Upper lobe of left lung (tissue), 6 donors: Measurements from ENCODE around the gene GMEB1. TPM values are rescaled to one million over a fixed set of nuclear protein-coding genes. Genes with fewer than 3 reads are reported as not detected.
"Not testable (repeated sequence)": the region's sequence is repeated elsewhere in the genome, so short reads cannot be mapped to it uniquely, and the experiment has no call there.

Experiments used
- ATAC-seq, 2 donors: fragments of 200-7000 bp; cut with Tn5 transposase; one replicate each; pipeline ENCODE4 v1.9.1; 2022; ENCODE audit warnings: mild to moderate bottlenecking in 2 of 2, moderate library complexity in 2 of 2; ENCODE audit not compliant: low FRiP score in 2 of 2
- DNase-seq, 2 donors: peaks; one replicate each; pipeline ENCODE4 v3.0.0-alpha.2; 2019 to 2020
- H3K27ac ChIP-seq, 4 donors: fragments of 200-600 bp; sonication (generic); one replicate each; pipeline ENCODE4 v1.5.1; 2016 to 2019
- H3K27me3 ChIP-seq, 4 donors: fragments of 200-600 bp; sonication (generic); one replicate each; pipeline ENCODE4 v1.5.1; 2017 to 2019
- H3K36me3 ChIP-seq, 4 donors: fragments of 200-600 bp; sonication (generic); one replicate each; pipeline ENCODE4 v1.5.1; 2016 to 2019
- H3K4me1 ChIP-seq, 4 donors: fragments of 200-600 bp; sonication (generic); one replicate each; pipeline ENCODE4 v1.5.1; 2018 to 2019
- H3K4me3 ChIP-seq, 4 donors: fragments of 200-600 bp; sonication (generic); one replicate each; pipeline ENCODE4 v1.5.1; 2017 to 2019; ENCODE audit warnings: mild to moderate bottlenecking in 2 of 4, moderate library complexity in 1 of 4
- H3K9me3 ChIP-seq, 4 donors: fragments of 200-600 bp; sonication (generic); one replicate each; pipeline ENCODE4 v1.5.1; 2018 to 2019
- EP300 ChIP-seq, 4 donors: sonication (generic); formaldehyde crosslinking; IDR thresholded peaks; one replicate each; pipeline ENCODE4 v1.5.1; 2017; ENCODE audit warnings: antibody characterized with exemption in 4 of 4, control low read depth in 2 of 4
- POLR2A ChIP-seq, 4 donors: fragments of 450-650 bp; IDR thresholded peaks; one replicate each; pipeline ENCODE4 v1.5.1; 2016 to 2017; ENCODE audit warnings: antibody characterized with exemption in 4 of 4, mild to moderate bottlenecking in 2 of 4
- POLR2AphosphoS5 ChIP-seq, 2 donors: sonication (generic); formaldehyde crosslinking; IDR thresholded peaks; one replicate each; pipeline ENCODE4 v1.5.1; 2017; ENCODE audit warnings: antibody characterized with exemption in 2 of 2
- WGBS, 2 donors: methylation state at CpG; one replicate each; pipeline ENCODE4 v1.1.5; 2017 to 2018; 5-methylcytosine and 5-hydroxymethylcytosine counted together
- total RNA-seq, 6 donors: library from RNA; depleted of rRNA in 4 of 6; stranded (reverse); fragments of >200 nt in 4 of 6; gene quantifications; one replicate each; pipeline versions ENCODE4 v1.1.0 to v1.2.1, GENCODE V29; 2016 to 2021
- TF ChIP-seq, protein P1 (sequence below), 6 experiments: fragments of 450-650 bp in 4 of 6; fragments of 200-600 bp in 2 of 6; sonication (generic) in 2 of 6; IDR thresholded peaks; one replicate each; pipeline ENCODE4 v1.5.1; 2016 to 2019; ENCODE audit warnings: antibody characterized with exemption in 6 of 6
- donor health status: DM: no; HTN: no; CAD: no; lungs with moderate emphysema.
- donor health status: DM: no; HTN: yes; CAD: no; lungs with severe emphysema.

The GMEB1 gene
- total RNA-seq, 6 donors from 2014 or later, result 7.3 to 14.3 (median 10.5) TPM

- Histone ChIP-seq H3K27me3 (no peaks in the 10 kb centered on the region), H3K27ac (no peak overlapping the region), H3K9me3 (no peaks in the 10 kb centered on the region), H3K4me3 (no peak overlapping the region), H3K36me3 (peaks cover 0 to 25% (median 3%) of the 10 kb centered on the region in 4 donors), H3K4me1 (peaks cover 73 to 98% (median 85%) of the 10 kb centered on the region in 4 donors)
- TF ChIP-seq POLR2AphosphoS5 (IDR thresholded peaks at IDR 0.05), result no peak
- TF ChIP-seq POLR2A (IDR thresholded peaks at IDR 0.05), result no peak
- TF ChIP-seq EP300 (IDR thresholded peaks at IDR 0.05), result no peak
- TF ChIP-seq, protein P1, sequence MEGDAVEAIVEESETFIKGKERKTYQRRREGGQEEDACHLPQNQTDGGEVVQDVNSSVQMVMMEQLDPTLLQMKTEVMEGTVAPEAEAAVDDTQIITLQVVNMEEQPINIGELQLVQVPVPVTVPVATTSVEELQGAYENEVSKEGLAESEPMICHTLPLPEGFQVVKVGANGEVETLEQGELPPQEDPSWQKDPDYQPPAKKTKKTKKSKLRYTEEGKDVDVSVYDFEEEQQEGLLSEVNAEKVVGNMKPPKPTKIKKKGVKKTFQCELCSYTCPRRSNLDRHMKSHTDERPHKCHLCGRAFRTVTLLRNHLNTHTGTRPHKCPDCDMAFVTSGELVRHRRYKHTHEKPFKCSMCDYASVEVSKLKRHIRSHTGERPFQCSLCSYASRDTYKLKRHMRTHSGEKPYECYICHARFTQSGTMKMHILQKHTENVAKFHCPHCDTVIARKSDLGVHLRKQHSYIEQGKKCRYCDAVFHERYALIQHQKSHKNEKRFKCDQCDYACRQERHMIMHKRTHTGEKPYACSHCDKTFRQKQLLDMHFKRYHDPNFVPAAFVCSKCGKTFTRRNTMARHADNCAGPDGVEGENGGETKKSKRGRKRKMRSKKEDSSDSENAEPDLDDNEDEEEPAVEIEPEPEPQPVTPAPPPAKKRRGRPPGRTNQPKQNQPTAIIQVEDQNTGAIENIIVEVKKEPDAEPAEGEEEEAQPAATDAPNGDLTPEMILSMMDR (IDR thresholded peaks at IDR 0.05), result no peak
- WGBS, 2 donors, result 82 to 83% methylated on average over 5 of the region's 5 CpGs
- ATAC-seq (no peak), DNase-seq (no peak)
Measured at GRCh38 chr1:28750330-28750729, 81.7 kb downstream of the GMEB1 start.

DNA sequence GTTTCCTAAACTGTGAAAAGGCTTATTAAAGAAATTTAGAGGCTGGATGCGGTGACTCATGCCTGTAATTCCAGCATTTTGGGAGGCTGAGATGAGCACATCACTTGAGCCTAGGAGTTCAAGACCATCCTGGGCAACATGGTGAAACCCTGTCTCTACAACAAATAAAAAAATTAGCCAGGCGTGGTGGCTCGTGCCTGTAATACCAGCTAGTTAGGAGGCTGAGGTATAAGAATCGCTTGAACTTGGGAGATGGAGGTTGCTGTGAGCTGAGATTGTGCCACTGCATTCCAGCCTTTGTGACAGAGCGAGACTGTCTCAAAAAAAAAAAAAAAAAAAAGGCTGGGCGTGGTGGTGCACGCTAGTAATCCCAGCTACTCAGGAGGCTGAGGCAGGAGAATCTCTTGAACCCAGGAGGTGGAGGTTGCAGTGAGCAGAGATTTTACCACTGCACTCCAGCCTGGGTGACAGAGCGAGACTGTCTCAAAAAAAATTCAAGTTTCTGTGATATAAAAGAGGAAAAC is 82.2 kb downstream of the GMEB1 start:
- DNase-seq, H3K9me3 ChIP-seq, H3K4me3 ChIP-seq, H3K27me3 ChIP-seq, ATAC-seq: not testable (repeated sequence)
- Histone ChIP-seq H3K36me3 (peaks cover 0 to 21% (median 3%) of the 10 kb centered on the region in 4 donors), H3K27ac (peak overlapping the region in 2 of 4 donors; percentile 23 to 32), H3K4me1 (peaks cover 76 to 98% (median 86%) of the 10 kb centered on the region in 4 donors)
- WGBS, 2 donors, result 80 to 83% methylated on average over 8 of the region's 8 CpGs

DNA sequence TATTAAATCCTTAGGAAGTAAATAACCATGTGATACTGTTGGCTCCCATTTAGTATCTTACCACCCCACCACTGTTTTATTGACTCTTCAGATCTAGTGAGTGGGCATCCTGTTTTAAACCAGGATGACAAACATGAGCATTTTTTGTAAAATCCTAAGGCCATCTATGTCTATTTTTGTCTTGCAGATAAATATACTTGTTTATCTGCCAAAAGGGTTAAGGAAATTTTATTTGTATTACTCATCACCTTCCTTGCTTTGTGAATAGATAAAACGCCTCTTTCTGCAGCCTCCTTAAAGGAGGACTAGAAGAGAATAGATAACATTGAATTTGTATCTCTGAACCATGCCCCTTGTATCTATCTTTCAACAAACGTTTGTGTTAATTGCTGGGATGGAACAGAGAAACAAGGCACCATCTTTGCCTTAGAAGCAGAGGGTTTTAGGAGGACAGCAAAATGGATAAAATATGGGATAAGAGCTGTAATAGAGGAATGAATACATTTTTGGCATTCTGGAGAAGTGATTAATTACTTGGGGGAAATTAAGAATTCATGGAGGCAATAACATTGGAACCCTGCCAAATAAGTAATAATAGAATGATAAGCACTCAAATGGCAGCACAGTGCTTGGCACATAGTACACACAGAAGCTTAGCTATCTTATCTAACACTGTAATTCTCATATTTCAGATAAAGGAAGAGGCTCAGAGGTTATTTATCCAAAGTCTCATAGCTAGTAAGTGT is 82.9 kb downstream of the GMEB1 start:
- Histone ChIP-seq H3K27ac (peak overlapping the region in 2 of 4 donors; percentile 23 to 32), H3K27me3 (no peaks in the 10 kb centered on the region), H3K4me1 (peaks cover 76 to 98% (median 86%) of the 10 kb centered on the region in 4 donors), H3K9me3 (no peaks in the 10 kb centered on the region), H3K36me3 (peaks cover 0 to 17% (median 3%) of the 10 kb centered on the region in 4 donors), H3K4me3 (no peak overlapping the region)
- TF ChIP-seq, protein P1 (IDR thresholded peaks at IDR 0.05), result no peak
- TF ChIP-seq EP300 (IDR thresholded peaks at IDR 0.05), result no peak
- TF ChIP-seq POLR2AphosphoS5 (IDR thresholded peaks at IDR 0.05), result no peak
- no peak for TF ChIP-seq POLR2A (IDR thresholded peaks at IDR 0.05)
- no peak for ATAC-seq
- WGBS, 2 donors, result 27 to 28% methylated on average over 2 of the region's 2 CpGs
- DNase-seq, result no peak

- Histone ChIP-seq H3K36me3 (peaks cover 0 to 21% (median 5%) of the 10 kb centered on the region in 4 donors), H3K27ac (peak overlapping the region in 1 of 4 donors; percentile 42), H3K27me3 (no peaks in the 10 kb centered on the region), H3K9me3 (no peaks in the 10 kb centered on the region), H3K4me1 (peaks cover 52 to 65% (median 53%) of the 10 kb centered on the region in 4 donors), H3K4me3 (no peak overlapping the region)
- TF ChIP-seq POLR2AphosphoS5 (IDR thresholded peaks at IDR 0.05) (no peak), EP300 (IDR thresholded peaks at IDR 0.05) (no peak), POLR2A (IDR thresholded peaks at IDR 0.05) (no peak)
- TF ChIP-seq, protein P1 (IDR thresholded peaks at IDR 0.05), result no peak
- DNase-seq (no peak), ATAC-seq (no peak)
- whole genome bisulfite sequencing, 2 donors, result 60 to 67% methylated on average over 1 of the region's 1 CpG
Measured at GRCh38 chr1:28755701-28756100, 87.1 kb downstream of the GMEB1 start.

DNA sequence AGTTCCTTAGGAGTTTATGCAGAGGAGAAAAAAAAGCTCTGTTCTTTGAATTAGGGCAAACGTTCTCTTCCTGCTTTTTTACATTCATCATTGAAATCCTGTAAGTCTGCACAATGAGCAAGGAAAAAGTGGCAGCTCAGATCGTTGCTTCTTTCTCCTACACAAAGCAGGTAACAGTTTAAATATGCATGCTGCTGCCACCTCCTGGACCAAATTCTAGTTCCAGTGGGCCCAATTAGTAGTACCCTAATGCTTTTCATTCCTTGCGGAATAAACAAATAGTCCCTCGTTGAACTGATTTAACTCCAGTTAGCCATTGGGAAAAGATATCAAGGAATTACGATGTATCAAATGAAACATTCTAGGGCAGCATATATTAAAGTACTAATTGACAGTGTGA is 88.3 kb downstream of the GMEB1 start:
- ATAC-seq (no peak), DNase-seq (no peak)
- H3K4me3 ChIP-seq, result no peak overlapping the region
- TF ChIP-seq, protein P1 (IDR thresholded peaks at IDR 0.05), result peak in 2 of 6 experiments; percentile 8 to 30
- TF ChIP-seq POLR2A (IDR thresholded peaks at IDR 0.05), result no peak
- TF ChIP-seq EP300 (IDR thresholded peaks at IDR 0.05), result no peak
- no peak for TF ChIP-seq POLR2AphosphoS5 (IDR thresholded peaks at IDR 0.05)
- no peaks in the 10 kb centered on the region for H3K9me3 ChIP-seq
- H3K27me3 ChIP-seq, result no peaks in the 10 kb centered on the region
- 36 to 38% methylated on average over 5 of the region's 5 CpGs for WGBS, 2 donors
- peaks cover 0 to 28% (median 4%) of the 10 kb centered on the region in 4 donors for H3K36me3 ChIP-seq
- H3K4me1 ChIP-seq, result peaks cover 40 to 53% (median 42%) of the 10 kb centered on the region in 4 donors
- no peak overlapping the region for H3K27ac ChIP-seq
